OCI-M1 (cell line): ENCODE data around the gene CUL2.
"Not testable (repeated sequence)": the region's sequence is repeated elsewhere in the genome, so short reads cannot be mapped to it uniquely, and the experiment has no call there.

Experiments used
- DNase-seq: peaks from one replicate; lab custom pipeline; 2025; lab: John Stamatoyannopoulos, UW

The CUL2 gene

GRCh38 chr10:34978080-34978479 is 112.1 kb downstream of the CUL2 start:
- DNase-seq, result no peak

GRCh38 chr10:34976380-34976910 is 113.7 kb downstream of the CUL2 start:
- not testable (repeated sequence) for DNase-seq

DNA sequence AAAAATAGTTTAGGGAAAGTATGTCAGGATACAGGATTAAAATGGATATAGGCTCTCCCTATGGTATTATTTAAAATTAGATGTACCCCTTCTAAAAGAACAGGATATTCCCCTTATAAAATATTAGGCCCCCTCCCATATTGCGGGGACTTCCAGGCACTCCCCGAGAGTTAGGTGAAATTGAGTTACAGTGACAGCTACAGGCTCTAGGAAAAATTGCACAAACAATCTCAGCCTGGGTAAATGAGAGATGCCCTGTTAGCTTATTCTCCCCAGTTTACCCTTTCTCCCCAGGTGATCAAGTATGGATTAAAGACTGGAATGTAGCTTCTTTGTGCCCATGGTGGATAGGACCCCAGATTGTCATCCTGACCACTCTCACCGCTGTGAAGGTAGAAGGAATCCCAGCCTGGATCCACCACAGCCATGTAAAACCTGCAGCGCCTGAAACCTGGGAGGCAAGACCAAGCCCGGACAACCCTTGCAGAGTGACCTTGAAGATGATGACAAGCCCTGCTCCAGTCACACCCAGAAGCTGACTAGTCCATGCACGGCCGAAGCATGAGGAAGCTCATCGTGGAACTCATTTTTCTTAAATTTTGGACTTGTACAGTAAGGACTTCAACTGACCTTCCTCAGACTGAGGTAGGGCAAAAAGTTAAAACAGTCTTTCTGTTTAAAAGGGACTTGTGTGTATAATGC is 115.6 kb downstream of the CUL2 start:
- DNase-seq, result not testable (repeated sequence)

- not testable (repeated sequence) for DNase-seq
Measured at GRCh38 chr10:34973757-34974156, 116.4 kb downstream of the CUL2 start.

DNA sequence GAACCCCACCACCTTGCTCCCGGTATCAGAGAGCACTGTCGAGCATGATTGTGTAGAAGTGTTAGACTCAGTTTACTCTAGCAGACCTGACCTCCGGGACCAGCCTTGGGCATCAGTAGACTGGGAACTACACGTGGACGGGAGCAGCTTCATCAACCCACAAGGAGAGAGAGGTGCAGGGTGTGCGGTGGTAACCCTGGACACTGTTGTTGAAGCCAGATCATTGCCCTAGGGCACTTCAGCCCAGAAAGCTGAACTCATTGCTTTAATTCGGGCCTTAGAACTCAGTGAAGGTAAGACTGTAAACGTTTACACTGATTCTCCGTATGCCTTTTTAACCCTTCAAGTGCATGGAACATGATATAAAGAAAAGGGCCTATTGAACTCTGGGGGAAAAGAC is 117.0 kb downstream of the CUL2 start:
- DNase-seq, result not testable (repeated sequence)

DNA sequence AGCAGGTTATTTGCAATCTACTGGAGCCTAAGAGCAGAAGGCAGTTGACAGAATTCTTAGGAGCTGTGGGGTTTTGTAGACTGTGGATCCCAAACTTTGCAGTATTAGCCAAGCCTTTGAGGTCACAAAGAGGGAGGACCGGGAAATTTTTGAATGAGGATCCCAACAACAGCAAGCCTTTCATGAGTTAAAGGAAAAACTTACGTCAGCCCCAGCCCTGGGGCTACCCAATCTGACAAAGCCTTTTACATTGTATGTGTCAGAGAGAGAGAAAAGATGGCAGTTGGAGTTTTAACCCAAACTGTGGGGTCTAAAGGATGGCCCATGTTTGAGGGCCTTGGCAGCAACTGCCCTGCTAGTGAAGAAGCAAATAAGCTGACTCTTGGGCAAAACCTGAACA is 117.5 kb downstream of the CUL2 start:
- DNase-seq, result not testable (repeated sequence)

GRCh38 chr10:34971606-34972334 is 118.4 kb downstream of the CUL2 start:
- DNase-seq, result not testable (repeated sequence)

DNA sequence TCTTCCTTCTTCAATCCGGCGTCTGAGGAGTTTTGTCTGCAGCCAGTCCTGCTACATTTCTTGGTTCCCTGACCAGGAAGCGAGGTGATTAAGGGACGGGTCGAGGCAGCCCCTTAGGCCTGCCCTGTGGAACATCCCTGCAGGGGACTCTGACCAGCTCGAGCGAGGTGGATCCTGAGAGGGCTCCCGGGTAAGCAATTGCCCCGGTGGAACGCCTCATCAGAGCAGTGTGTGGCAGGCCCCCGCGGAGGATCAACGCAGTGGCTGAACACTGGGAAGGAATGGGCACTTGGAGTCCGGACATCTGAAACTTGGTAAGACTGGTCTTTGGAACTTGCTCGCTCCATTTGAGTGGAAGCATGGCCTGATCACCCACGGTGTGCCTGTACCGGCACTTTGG is 121.0 kb downstream of the CUL2 start:
- DNase-seq, result no peak

DNA sequence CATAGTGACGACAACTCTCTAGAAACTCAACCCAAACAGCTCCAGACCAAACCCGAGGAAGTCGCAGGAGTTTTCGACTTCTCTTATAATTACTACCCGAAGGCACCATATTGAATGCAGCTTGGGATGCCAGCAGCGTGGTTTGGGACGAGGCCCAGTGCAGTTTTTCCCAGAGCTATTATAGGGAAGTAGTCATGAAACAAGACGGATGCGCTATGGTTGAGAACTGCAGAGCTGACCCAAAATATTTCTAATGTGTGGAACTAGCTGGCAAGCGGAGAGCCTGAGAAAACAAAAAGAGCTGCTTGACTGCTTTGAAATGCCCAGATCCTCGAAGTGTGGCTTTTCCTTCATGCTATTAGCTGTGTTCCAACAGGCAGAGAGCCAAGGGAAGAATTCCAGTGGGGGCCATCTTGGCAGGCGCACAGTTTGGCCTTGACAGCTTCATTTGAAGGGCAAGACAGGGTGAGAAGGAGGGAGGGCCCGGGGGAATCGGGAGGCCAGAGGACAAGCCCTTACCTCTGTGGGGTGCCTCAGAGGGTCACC is 122.7 kb downstream of the CUL2 start:
- DNase-seq, result no peak

- no peak for DNase-seq
Measured at GRCh38 chr10:34966451-34966850, 123.7 kb downstream of the CUL2 start.

GRCh38 chr10:34966040-34966439 is 124.1 kb downstream of the CUL2 start:
- DNase-seq, result no peak

DNA sequence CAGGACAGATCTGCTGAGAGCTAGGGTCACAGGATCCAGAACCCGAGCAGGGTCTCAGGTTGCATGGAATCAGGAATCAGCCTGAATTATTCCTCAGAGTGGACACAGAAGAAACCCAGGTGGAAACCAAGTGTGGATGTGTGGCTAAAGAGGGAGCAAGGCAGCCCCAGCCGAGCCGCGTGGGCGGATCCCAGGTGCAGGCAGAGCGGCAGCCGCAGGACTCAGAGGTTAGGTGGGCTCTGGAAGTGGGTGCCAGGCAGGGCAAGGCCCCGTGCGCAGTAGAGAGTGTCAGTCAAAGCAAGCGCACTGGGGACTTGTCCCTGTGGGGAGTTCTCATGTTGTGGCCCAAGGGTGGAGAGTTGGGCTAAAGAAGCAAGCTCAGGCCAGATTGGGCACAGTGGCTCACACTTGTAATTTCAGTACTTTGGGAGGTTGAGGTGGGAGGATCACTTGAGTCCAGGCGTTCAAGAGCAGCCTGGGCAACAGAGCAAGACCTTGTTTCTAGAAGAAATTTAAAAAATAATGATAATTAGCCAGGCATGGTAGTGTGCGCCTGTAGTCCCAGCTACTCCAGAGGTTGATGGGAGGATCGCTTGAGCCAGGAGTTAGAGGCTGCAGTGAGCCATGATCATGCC is 125.9 kb downstream of the CUL2 start:
- DNase-seq, result no peak

- DNase-seq, result no peak
Measured at GRCh38 chr10:34962866-34963265, 127.3 kb downstream of the CUL2 start.

DNA sequence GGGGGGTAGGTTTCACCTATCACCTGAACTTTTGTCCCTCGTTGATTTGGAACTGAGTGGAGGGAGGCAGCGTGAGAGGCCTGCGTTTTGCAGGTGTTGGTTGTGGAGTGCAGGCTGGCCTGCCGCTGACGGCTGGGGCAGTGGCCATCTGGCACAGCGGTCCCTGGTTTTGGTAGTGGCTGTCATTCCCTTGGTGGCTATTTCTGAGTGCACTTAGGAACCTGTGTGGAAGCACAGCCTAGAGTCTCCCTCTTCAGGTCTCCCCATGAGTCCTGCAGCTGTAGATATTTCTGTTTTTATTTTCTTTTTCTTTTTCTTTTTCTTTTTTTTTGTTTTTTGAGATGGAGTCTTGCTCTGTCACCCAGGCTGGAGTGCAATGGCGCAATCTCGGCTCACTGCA is 129.2 kb downstream of the CUL2 start:
- no peak for DNase-seq

GRCh38 chr10:34959786-34960185 is 130.4 kb downstream of the CUL2 start:
- peak; percentile 61 for DNase-seq

DNA sequence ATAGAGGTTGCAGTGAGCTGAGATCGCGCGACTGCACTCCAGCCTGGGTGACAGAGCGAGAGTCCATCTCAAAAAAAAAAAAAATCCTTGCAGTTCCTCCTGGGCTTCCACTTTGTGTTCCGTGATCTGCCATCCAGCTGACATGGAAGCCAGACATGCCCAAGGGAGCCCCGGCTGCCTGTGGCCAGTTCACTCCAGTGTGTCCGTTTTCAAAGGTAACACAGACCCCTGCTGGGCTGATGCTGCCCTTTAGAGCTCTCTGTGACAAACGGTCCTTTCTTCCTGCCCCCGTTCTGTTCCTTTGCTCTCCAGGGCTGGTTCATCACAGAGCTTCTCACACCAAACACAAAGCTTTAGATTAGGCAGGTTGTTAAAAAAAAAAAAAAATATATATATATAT is 130.8 kb downstream of the CUL2 start:
- no peak for DNase-seq
